ENCODE results near the gene EFNA5. TPM values are rescaled to one million over a fixed set of nuclear protein-coding genes. Genes with fewer than 3 reads are reported as not detected.

The EFNA5 gene
- total and polyA plus RNA-seq, 2 donors from 2014 or later: 5.9 to 54.4 TPM

GRCh38 chr5:107466233-107466769 is 204.4 kb downstream of the EFNA5 start:
- Histone ChIP-seq H3K27me3 (ENCODE audit: control insufficient read depth, insufficient read depth, low read length) (no peaks in the 10 kb centered on the region), H3K36me3 (ENCODE audit: control insufficient read depth in 2 of 3, insufficient read depth in 3 of 3, low read length in 3 of 3) (no peaks in the 10 kb centered on the region), H3K4me3 (ENCODE audit: low read length in 3 of 3) (no peak overlapping the region), H3K9ac (ENCODE audit: low read length in 3 of 3) (no peak overlapping the region), H3K4me1 (ENCODE audit: control insufficient read depth in 2 of 3, insufficient read depth in 2 of 3, low read depth in 1 of 3, low read length in 3 of 3) (peaks cover 10 to 11% (median 10%) of the 10 kb centered on the region in 3 donors), H3K27ac (ENCODE audit: low read depth in 2 of 2, low read length in 2 of 2) (no peak overlapping the region), H3K9me3 (ENCODE audit: control insufficient read depth in 2 of 3, insufficient read depth in 1 of 3, low read length in 3 of 3) (no peaks in the 10 kb centered on the region)
- FAIRE-seq (no peak), DNase-seq (peak; percentile 87 to 97 (median 92))
- TF ChIP-seq, protein P1, sequence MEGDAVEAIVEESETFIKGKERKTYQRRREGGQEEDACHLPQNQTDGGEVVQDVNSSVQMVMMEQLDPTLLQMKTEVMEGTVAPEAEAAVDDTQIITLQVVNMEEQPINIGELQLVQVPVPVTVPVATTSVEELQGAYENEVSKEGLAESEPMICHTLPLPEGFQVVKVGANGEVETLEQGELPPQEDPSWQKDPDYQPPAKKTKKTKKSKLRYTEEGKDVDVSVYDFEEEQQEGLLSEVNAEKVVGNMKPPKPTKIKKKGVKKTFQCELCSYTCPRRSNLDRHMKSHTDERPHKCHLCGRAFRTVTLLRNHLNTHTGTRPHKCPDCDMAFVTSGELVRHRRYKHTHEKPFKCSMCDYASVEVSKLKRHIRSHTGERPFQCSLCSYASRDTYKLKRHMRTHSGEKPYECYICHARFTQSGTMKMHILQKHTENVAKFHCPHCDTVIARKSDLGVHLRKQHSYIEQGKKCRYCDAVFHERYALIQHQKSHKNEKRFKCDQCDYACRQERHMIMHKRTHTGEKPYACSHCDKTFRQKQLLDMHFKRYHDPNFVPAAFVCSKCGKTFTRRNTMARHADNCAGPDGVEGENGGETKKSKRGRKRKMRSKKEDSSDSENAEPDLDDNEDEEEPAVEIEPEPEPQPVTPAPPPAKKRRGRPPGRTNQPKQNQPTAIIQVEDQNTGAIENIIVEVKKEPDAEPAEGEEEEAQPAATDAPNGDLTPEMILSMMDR (IDR thresholded peaks at IDR 0.05; ENCODE audit: borderline replicate concordance, extremely low read depth, insufficient read depth): no peak
- intact Hi-C loops (cut with DNase I): no loop called here

DNA sequence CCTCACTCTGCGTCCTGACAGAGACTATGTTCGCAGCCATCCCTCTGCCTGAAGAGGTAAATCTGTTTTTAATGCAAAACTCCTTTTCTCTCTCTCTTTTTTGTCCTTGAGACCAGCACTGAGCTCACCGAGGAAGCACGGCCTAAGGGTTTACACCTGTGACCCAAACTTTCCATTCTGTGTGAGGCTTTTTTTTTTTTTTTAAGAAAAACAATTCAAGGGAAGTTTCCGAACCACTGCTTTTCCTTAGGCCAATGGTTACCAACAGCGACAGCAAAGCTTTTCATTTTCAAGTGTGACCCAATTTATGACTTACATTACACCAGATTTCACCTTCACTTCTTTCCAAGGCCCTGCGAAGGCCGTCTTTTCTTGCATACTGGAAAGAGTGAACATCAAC is 205.9 kb downstream of the EFNA5 start:
- TF ChIP-seq, protein P1 (IDR thresholded peaks at IDR 0.05; ENCODE audit: borderline replicate concordance, extremely low read depth, insufficient read depth): no peak
- H3K27me3 ChIP-seq (ENCODE audit: control insufficient read depth, insufficient read depth, low read length): no peaks in the 10 kb centered on the region
- intact Hi-C loops (cut with DNase I): no loop called here
- DNase-seq (peak in 1 of 5 donors; percentile 37), FAIRE-seq (no peak)
- H3K9ac ChIP-seq (ENCODE audit: low read length in 3 of 3): peak overlapping the region in 1 of 3 donors; percentile 31
- H3K4me3 ChIP-seq (ENCODE audit: low read length in 3 of 3): no peak overlapping the region
- no peaks in the 10 kb centered on the region for H3K36me3 ChIP-seq (ENCODE audit: control insufficient read depth in 2 of 3, insufficient read depth in 3 of 3, low read length in 3 of 3)
- H3K4me1 ChIP-seq (ENCODE audit: control insufficient read depth in 2 of 3, insufficient read depth in 2 of 3, low read depth in 1 of 3, low read length in 3 of 3): peaks cover 10 to 11% (median 10%) of the 10 kb centered on the region in 3 donors
- H3K27ac ChIP-seq (ENCODE audit: low read depth in 2 of 2, low read length in 2 of 2): peak overlapping the region; percentile 56 to 58
- no peaks in the 10 kb centered on the region for H3K9me3 ChIP-seq (ENCODE audit: control insufficient read depth in 2 of 3, insufficient read depth in 1 of 3, low read length in 3 of 3)

DNA sequence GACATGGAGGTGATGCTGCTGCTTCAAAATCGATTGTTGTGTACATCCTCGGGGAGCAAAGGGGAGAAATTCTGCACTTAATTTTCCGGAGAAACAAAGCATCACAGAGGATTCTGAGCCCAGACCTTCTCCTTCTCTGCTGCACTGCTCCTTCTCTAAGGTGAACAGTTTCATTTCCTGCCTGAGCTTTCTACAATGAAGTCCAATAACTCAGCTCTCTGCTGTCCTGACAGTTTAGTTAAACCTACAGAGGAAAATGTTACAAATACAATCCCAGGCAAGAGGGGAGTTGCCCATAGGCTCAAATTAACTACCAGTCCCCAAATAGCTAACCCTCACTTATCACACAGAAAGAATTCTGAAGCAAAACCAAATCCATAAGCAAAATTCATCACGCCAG is 206.3 kb downstream of the EFNA5 start:
- TF ChIP-seq, protein P1 (IDR thresholded peaks at IDR 0.05; ENCODE audit: borderline replicate concordance, extremely low read depth, insufficient read depth): no peak

More for the DNA sequence above, 206.3 kb downstream of the EFNA5 start:
- intact Hi-C loops (cut with DNase I): no loop called here
- Histone ChIP-seq H3K9ac (ENCODE audit: low read length in 3 of 3) (peak overlapping the region in 1 of 3 donors; percentile 31), H3K9me3 (ENCODE audit: control insufficient read depth in 2 of 3, insufficient read depth in 1 of 3, low read length in 3 of 3) (no peaks in the 10 kb centered on the region), H3K27ac (ENCODE audit: low read depth in 2 of 2, low read length in 2 of 2) (peak overlapping the region; percentile 56 to 58), H3K4me1 (ENCODE audit: control insufficient read depth in 2 of 3, insufficient read depth in 2 of 3, low read depth in 1 of 3, low read length in 3 of 3) (peaks cover 10% of the 10 kb centered on the region in 3 donors), H3K27me3 (ENCODE audit: control insufficient read depth, insufficient read depth, low read length) (no peaks in the 10 kb centered on the region), H3K4me3 (ENCODE audit: low read length in 3 of 3) (no peak overlapping the region), H3K36me3 (ENCODE audit: control insufficient read depth in 2 of 3, insufficient read depth in 3 of 3, low read length in 3 of 3) (no peaks in the 10 kb centered on the region)
- DNase-seq (peak in 2 of 5 donors; percentile 55 to 76), FAIRE-seq (no peak)

Measured in kidney (tissue), 14 donors.